Measurements from ENCODE around the gene THRB.

The THRB gene

DNA sequence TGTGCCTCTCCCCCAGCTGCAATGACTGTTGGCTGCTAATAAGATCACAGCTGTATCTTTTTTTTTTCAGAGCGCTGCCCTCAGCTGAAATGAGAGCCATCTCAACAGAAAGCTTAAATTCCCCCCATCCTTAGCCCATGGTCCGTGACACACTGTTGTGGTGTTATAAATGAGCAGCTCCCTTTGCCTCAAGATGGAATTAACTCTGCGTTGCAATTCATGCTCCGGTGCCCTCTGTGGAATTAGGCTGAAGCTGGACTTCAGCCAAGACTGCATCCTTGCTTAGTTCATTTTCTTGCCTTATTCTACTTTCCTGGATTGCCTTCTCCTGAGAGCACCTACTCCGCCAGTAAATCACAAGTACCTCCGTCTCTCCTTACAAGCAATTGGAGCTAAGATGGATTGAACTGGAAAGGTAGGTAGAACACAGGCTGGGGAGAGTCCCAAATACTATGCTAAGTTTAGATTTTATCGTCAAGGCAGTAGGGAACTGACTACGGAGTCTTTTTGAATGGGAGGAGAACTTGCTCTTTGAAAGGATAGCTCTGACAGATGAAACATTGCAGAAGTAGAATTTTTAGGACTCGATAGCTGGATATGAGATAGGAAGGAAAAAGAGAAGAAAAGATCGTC lies 39.0 kb upstream of the THRB start:
- H3K4me3 ChIP-seq (ENCODE audit: low read depth, low read length) = no peak overlapping the region
- POLR2A ChIA-PET = no interaction called here
- no peaks in the 10 kb centered on the region for H3K36me3 ChIP-seq (ENCODE audit: control insufficient read depth in 2 of 2, insufficient read depth in 1 of 2, low read length in 2 of 2)
- H3K27ac ChIP-seq (ENCODE audit: extremely low read depth, low read depth, low read length) = no peak overlapping the region
- H3K9me3 ChIP-seq (ENCODE audit: control insufficient read depth, insufficient read depth, low read depth, low read length) = no peaks in the 10 kb centered on the region
- CTCF ChIA-PET = no interaction called here
- no peak for TF ChIP-seq ZNF518A (tag by site-specific recombination; conservative IDR thresholded peaks at IDR 0.05; ENCODE audit: low read depth)
- no peak for TF ChIP-seq ZNF175 (tag by site-specific recombination; IDR thresholded peaks at IDR 0.05)
- no peak for TF ChIP-seq ZSCAN16 (tag by site-specific recombination; IDR thresholded peaks at IDR 0.05)
- TF ChIP-seq ZNF596 (tag by site-specific recombination; IDR thresholded peaks at IDR 0.05) = no peak
- no peak for TF ChIP-seq ZBTB20 (tag by site-specific recombination; IDR thresholded peaks at IDR 0.05)
- no peak for TF ChIP-seq ZBTB17 (tag by site-specific recombination; IDR thresholded peaks at IDR 0.05)
- TF ChIP-seq ZNF639 (tag by site-specific recombination; IDR thresholded peaks at IDR 0.05) = no peak
- TF ChIP-seq REPIN1 (tag by site-specific recombination; IDR thresholded peaks at IDR 0.05; ENCODE audit: low read depth) = no peak
- TF ChIP-seq ZNF433 (tag by site-specific recombination; IDR thresholded peaks at IDR 0.05; ENCODE audit: low read depth) = no peak
- no peak for TF ChIP-seq MZF1 (tag by site-specific recombination; IDR thresholded peaks at IDR 0.05; ENCODE audit: borderline replicate concordance)
- TF ChIP-seq HOXA7 (CRISPR knock-in tag; IDR thresholded peaks at IDR 0.05; ENCODE audit: borderline replicate concordance) = no peak
- no peak for TF ChIP-seq ZNF558 (tag by site-specific recombination; IDR thresholded peaks at IDR 0.05)
- no peak for TF ChIP-seq GLIS1 (tag by site-specific recombination; IDR thresholded peaks at IDR 0.05)
- no peak for TF ChIP-seq ZNF169 (tag by site-specific recombination; IDR thresholded peaks at IDR 0.05)
- TF ChIP-seq ZNF239 (tag by site-specific recombination; IDR thresholded peaks at IDR 0.05) = no peak
- TF ChIP-seq, protein P1, sequence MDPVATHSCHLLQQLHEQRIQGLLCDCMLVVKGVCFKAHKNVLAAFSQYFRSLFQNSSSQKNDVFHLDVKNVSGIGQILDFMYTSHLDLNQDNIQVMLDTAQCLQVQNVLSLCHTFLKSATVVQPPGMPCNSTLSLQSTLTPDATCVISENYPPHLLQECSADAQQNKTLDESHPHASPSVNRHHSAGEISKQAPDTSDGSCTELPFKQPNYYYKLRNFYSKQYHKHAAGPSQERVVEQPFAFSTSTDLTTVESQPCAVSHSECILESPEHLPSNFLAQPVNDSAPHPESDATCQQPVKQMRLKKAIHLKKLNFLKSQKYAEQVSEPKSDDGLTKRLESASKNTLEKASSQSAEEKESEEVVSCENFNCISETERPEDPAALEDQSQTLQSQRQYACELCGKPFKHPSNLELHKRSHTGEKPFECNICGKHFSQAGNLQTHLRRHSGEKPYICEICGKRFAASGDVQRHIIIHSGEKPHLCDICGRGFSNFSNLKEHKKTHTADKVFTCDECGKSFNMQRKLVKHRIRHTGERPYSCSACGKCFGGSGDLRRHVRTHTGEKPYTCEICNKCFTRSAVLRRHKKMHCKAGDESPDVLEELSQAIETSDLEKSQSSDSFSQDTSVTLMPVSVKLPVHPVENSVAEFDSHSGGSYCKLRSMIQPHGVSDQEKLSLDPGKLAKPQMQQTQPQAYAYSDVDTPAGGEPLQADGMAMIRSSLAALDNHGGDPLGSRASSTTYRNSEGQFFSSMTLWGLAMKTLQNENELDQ (tag by site-specific recombination; IDR thresholded peaks at IDR 0.05; ENCODE audit: low read depth) = no peak
- no peak for TF ChIP-seq ZNF837 (tag by site-specific recombination; IDR thresholded peaks at IDR 0.05)
- no peak for TF ChIP-seq ZBTB11 (tag by site-specific recombination; conservative IDR thresholded peaks at IDR 0.05; ENCODE audit: low read depth)
- TF ChIP-seq ZNF544 (tag by site-specific recombination; IDR thresholded peaks at IDR 0.05) = no peak
- H3K4me1 ChIP-seq (ENCODE audit: control insufficient read depth, insufficient read depth, low read length) = no peaks in the 10 kb centered on the region
